Mammary epithelial cell (primary cell): ENCODE measurements around the gene MRC2.

Source experiments
- EZH2 ChIP-seq: IDR thresholded peaks from 2 replicates; pipeline ENCODE4 v1.6.1; 2012; ENCODE audit warnings: low read length, inconsistent platforms, borderline replicate concordance
- TF ChIP-seq, protein P1 (sequence below), 2 donors: IDR thresholded peaks in 1 of 2; conservative IDR thresholded peaks in 1 of 2; 2 replicates each; pipeline ENCODE4 v1.5.1; 2011 to 2012; ENCODE audit warnings: inconsistent platforms in 2 of 2, low read length in 2 of 2, mild to moderate bottlenecking in 2 of 2, control low read depth in 1 of 2, low read depth in 1 of 2; ENCODE audit not compliant: insufficient read depth in 1 of 2; ENCODE audit errors: extremely low read depth in 1 of 2

DNA sequence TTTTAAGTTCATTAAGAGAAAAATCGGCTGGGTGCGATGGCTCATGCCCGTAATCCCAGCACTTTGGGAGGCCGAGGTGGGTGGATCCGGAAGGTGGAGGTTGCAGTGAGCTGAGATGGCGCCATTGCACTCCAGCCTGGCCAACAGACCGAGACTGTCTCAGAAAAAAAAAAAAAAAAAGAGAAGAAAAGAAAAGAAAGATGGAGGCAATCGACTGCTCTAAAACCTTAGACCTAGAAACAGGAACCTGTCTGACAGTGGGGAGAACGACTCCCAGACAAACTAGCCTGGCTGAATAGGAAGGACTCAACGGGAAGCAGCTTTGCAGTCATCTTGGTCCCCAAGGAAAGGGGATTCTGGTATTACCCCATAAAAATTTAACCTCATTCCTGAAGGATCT is 13.7 kb downstream of the MRC2 start:
- TF ChIP-seq, protein P1, sequence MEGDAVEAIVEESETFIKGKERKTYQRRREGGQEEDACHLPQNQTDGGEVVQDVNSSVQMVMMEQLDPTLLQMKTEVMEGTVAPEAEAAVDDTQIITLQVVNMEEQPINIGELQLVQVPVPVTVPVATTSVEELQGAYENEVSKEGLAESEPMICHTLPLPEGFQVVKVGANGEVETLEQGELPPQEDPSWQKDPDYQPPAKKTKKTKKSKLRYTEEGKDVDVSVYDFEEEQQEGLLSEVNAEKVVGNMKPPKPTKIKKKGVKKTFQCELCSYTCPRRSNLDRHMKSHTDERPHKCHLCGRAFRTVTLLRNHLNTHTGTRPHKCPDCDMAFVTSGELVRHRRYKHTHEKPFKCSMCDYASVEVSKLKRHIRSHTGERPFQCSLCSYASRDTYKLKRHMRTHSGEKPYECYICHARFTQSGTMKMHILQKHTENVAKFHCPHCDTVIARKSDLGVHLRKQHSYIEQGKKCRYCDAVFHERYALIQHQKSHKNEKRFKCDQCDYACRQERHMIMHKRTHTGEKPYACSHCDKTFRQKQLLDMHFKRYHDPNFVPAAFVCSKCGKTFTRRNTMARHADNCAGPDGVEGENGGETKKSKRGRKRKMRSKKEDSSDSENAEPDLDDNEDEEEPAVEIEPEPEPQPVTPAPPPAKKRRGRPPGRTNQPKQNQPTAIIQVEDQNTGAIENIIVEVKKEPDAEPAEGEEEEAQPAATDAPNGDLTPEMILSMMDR (conservative IDR thresholded peaks at IDR 0.05 in 1 of 2, IDR thresholded peaks at IDR 0.05 in 1 of 2; ENCODE audit: extremely low read depth in 1 of 2, insufficient read depth in 1 of 2, low read depth in 1 of 2, low read length in 2 of 2): no peak
- TF ChIP-seq EZH2: no peak
